ENCODE data around the gene PRKCZ. TPM values are rescaled to one million over a fixed set of nuclear protein-coding genes. Genes with fewer than 3 reads are reported as not detected.

PRKCZ gene
- total and polyA plus RNA-seq, 9 donors: 3.4 to 16.1 (median 5.8) TPM

GRCh38 chr1:2209400-2210083 lies 159.3 kb downstream of the PRKCZ start:
- TF ChIP-seq CTCF (IDR thresholded peaks at IDR 0.05) (no peak), POLR2A (IDR thresholded peaks at IDR 0.05) (no peak), EP300 (IDR thresholded peaks at IDR 0.05) (no peak)
- Histone ChIP-seq H3K27me3 (no peaks in the 10 kb centered on the region), H3K27ac (peak overlapping the region in 1 of 2 donors; percentile 88), H3K9me3 (no peaks in the 10 kb centered on the region), H3K4me3 (no peak overlapping the region), H3K4me1 (ENCODE audit: insufficient read depth) (peaks cover 40% of the 10 kb centered on the region), H3K36me3 (no peaks in the 10 kb centered on the region)
- DNase-seq: peak; percentile 30 to 53 (median 44)
- intact Hi-C loops (cut with DNase I): no loop called here
- 73 to 76% (median 73%) methylated on average over 17 to 18 of the region's 18 CpGs for WGBS, 3 donors

GRCh38 chr1:2210084-2210653 lies 160.0 kb downstream of the PRKCZ start:
- WGBS, 3 donors: 78 to 81% (median 79%) methylated on average over 19 of the region's 19 CpGs
- H3K4me3 ChIP-seq: no peak overlapping the region
- peak overlapping the region in 1 of 2 donors; percentile 88 for H3K27ac ChIP-seq
- TF ChIP-seq CTCF (IDR thresholded peaks at IDR 0.05) (no peak), EP300 (IDR thresholded peaks at IDR 0.05) (no peak)
- intact Hi-C loops (cut with DNase I): no loop called here
- peak in 4 of 5 donors; percentile 42 to 51 (median 49) for DNase-seq
- H3K36me3 ChIP-seq: no peaks in the 10 kb centered on the region
- no peaks in the 10 kb centered on the region for H3K27me3 ChIP-seq
- H3K4me1 ChIP-seq (ENCODE audit: insufficient read depth): peaks cover 45% of the 10 kb centered on the region
- no peaks in the 10 kb centered on the region for H3K9me3 ChIP-seq

GRCh38 chr1:2210786-2211185 lies 160.6 kb downstream of the PRKCZ start:
- no peaks in the 10 kb centered on the region for H3K36me3 ChIP-seq
- WGBS, 3 donors: 92 to 96% (median 94%) methylated on average over 12 to 13 of the region's 13 CpGs
- TF ChIP-seq CTCF (IDR thresholded peaks at IDR 0.05): no peak
- TF ChIP-seq POLR2A (IDR thresholded peaks at IDR 0.05): no peak
- TF ChIP-seq EP300 (IDR thresholded peaks at IDR 0.05): no peak
- H3K27me3 ChIP-seq: no peaks in the 10 kb centered on the region
- peaks cover 40% of the 10 kb centered on the region for H3K4me1 ChIP-seq (ENCODE audit: insufficient read depth)
- H3K27ac ChIP-seq: peak overlapping the region in 1 of 2 donors; percentile 88
- H3K9me3 ChIP-seq: no peaks in the 10 kb centered on the region
- H3K4me3 ChIP-seq: no peak overlapping the region
- peak; percentile 21 to 54 (median 47) for DNase-seq
- intact Hi-C loops (cut with DNase I): no loop called here

GRCh38 chr1:2212274-2212531 lies 162.0 kb downstream of the PRKCZ start:
- TF ChIP-seq EP300 (IDR thresholded peaks at IDR 0.05) (no peak), POLR2A (IDR thresholded peaks at IDR 0.05) (no peak), CTCF (IDR thresholded peaks at IDR 0.05) (no peak)
- Histone ChIP-seq H3K27me3 (no peaks in the 10 kb centered on the region), H3K4me1 (ENCODE audit: insufficient read depth) (peaks cover 37% of the 10 kb centered on the region), H3K27ac (peak overlapping the region; percentile 96 to 99), H3K36me3 (no peaks in the 10 kb centered on the region), H3K4me3 (peak overlapping the region; percentile 36), H3K9me3 (no peaks in the 10 kb centered on the region)
- 8 to 21% (median 19%) methylated on average over 5 to 10 of the region's 10 CpGs for WGBS, 3 donors
- no peak for DNase-seq
- intact Hi-C loops (cut with DNase I): loop anchor here in 1 of 4 donors (2.0 kb wide), 1 partner anchor 19 kb away; no protein-coding TSS in a partner anchor
